Progenitor cell of endocrine pancreas (in vitro differentiated cells): Measurements from ENCODE around the gene LOXL1. TPM values are rescaled to one million over a fixed set of nuclear protein-coding genes. Genes with fewer than 3 reads are reported as not detected.

Experiments used
- DNase-seq: peaks from one replicate; pipeline ENCODE4 v3.0.0; 2021; ENCODE audit warnings: low spot score; ENCODE audit not compliant: unreplicated experiment
- H3K27ac Mint-ChIP-seq: 2 replicates; pipeline ENCODE4 v1.8.0; 2021; ENCODE audit warnings: mild to moderate bottlenecking, moderate library complexity, mixed read lengths
- H3K27me3 Mint-ChIP-seq: 2 replicates; pipeline ENCODE4 v1.8.0; 2021; ENCODE audit warnings: mixed read lengths
- H3K36me3 Mint-ChIP-seq: 2 replicates; pipeline ENCODE4 v1.8.0; 2022; ENCODE audit warnings: mixed read lengths; ENCODE audit not compliant: insufficient read depth
- H3K4me1 Mint-ChIP-seq: 2 replicates; pipeline ENCODE4 v1.8.0; 2021; ENCODE audit warnings: low read depth, mixed read lengths
- H3K4me3 Mint-ChIP-seq: 2 replicates; pipeline ENCODE4 v1.8.0; 2021; ENCODE audit warnings: low read depth, mild to moderate bottlenecking, moderate library complexity, mixed read lengths
- H3K9me3 Mint-ChIP-seq: 2 replicates; pipeline ENCODE4 v1.8.0; 2021; ENCODE audit warnings: low read depth, mixed read lengths
- total RNA-seq: library from RNA; stranded (reverse); gene quantifications from 2 replicates; pipeline ENCODE4 v1.2.1, GENCODE V29; 2021
- TF ChIP-seq, protein P1 (sequence below): fragments of 200-600 bp; sonication (generic); IDR thresholded peaks from one replicate; pipeline ENCODE4 v1.5.0; 2021; ENCODE audit warnings: antibody characterized with exemption, mild to moderate bottlenecking; ENCODE audit not compliant: unreplicated experiment

LOXL1 gene
- total RNA-seq, 1 donor from 2014 or later = 17.4 TPM

DNA sequence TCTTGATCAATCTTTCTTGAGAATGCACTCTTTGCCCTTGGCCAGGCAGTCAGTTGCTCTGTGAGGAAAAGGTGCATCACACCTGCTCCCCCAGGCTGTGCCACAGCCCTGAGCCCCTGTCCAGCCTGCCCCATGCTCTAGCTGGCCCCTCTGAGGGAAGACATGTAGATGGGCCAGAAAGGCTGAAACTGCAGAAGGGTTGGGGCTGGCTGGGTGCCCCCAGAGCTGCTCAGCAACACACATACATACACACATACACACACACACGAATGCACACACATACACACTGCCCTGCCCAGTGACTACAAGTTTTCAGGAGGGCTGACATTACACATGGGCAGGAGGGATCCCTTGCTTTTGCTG is 36.5 kb upstream of the LOXL1 start:
- Mint-ChIP-seq H3K36me3 (no peaks in the 10 kb centered on the region), H3K27me3 (peaks cover 36% of the 10 kb centered on the region), H3K4me3 (no peak overlapping the region), H3K27ac (no peak overlapping the region), H3K4me1 (no peaks in the 10 kb centered on the region), H3K9me3 (peaks cover 3% of the 10 kb centered on the region)
- TF ChIP-seq, protein P1, sequence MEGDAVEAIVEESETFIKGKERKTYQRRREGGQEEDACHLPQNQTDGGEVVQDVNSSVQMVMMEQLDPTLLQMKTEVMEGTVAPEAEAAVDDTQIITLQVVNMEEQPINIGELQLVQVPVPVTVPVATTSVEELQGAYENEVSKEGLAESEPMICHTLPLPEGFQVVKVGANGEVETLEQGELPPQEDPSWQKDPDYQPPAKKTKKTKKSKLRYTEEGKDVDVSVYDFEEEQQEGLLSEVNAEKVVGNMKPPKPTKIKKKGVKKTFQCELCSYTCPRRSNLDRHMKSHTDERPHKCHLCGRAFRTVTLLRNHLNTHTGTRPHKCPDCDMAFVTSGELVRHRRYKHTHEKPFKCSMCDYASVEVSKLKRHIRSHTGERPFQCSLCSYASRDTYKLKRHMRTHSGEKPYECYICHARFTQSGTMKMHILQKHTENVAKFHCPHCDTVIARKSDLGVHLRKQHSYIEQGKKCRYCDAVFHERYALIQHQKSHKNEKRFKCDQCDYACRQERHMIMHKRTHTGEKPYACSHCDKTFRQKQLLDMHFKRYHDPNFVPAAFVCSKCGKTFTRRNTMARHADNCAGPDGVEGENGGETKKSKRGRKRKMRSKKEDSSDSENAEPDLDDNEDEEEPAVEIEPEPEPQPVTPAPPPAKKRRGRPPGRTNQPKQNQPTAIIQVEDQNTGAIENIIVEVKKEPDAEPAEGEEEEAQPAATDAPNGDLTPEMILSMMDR = no peak
- DNase-seq = no peak

DNA sequence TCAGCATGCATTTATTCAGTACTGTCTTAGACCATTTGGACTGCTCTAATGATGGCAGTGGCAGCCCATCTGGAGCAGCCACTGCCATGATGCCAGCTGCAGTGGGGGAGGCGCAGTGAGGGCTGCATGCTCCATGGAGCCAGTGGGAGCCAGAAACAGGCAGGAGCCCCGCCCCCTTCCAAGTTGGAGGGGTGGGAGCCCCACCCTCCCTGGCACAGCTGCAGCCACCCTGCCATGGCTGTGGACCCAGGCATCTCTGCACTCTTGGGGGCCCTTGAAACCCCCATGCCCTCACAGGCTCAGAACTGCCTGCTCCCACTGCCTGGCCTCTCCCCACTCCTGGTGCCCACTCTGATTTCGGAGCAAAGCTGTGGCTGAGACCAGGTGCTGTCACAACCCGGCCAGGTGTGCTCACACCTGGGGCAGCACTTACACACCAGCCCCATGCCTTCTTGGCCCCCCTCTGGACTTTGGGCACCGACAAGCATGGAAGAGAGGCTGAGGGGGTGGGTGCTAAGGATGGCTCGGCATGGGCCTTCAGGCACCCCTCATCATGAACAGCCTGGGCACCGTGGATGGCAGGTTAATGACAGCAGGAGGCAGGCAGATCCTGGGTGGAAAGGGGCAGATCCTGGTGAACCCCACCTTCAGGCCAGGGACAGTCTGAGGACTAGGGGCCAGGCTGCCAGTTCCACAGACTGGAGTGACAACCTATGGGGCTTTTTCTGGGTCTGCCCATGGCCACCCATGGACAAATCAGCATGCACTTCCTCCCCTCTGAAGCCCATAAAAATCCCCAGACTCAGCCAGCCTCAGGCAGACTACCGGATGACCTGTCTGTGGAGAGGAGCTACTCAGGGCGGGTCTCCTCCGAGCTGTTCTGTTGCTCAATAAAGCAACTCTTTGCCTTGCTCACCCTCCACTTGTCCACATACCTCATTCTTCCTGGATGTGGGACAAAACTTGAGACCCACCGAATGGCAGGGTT is 34.6 kb upstream of the LOXL1 start:
- DNase-seq = no peak
- Mint-ChIP-seq H3K27me3 (peaks cover 36% of the 10 kb centered on the region), H3K36me3 (no peaks in the 10 kb centered on the region), H3K4me3 (no peak overlapping the region), H3K9me3 (peaks cover 3% of the 10 kb centered on the region), H3K27ac (no peak overlapping the region), H3K4me1 (no peaks in the 10 kb centered on the region)
- TF ChIP-seq, protein P1 = no peak

DNA sequence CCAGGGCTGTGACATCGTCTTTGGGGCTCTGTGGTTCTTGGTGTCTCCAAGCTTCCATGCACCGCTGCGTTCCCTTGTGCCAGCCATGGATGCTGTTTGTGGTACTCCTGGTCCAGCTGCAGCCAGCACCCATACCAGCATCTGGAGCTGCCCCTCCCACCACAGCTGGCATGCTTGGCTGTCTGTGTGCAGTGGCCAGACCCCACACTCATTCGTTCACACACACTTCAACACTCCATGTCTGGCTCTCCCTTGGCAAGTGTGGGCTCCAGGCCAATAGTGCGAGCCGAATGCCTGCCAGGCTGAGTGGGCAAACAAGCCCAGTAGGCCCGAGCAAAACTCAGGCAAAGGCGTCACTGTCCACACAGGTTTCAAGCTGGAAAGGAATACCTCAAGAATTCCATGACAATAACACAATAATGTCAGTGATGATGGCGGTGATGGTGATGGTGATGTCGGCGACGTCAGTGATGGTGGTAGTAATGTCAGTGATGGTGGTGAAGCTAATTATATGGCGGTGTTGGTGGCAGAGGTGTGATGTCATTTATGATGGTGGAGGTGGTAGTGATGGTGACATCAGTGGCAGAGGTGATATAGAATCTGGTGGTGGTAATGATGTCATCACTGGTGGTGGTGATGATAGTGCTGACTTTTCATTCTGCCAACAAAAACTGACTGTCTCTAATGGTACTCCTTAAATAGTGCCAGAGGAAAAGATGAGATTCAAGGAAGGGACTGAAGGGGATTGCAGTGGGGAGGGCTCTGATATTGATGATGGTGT is 33.6 kb upstream of the LOXL1 start:
- no peak for DNase-seq
- Mint-ChIP-seq H3K9me3 (peaks cover 3% of the 10 kb centered on the region), H3K36me3 (no peaks in the 10 kb centered on the region), H3K27ac (no peak overlapping the region), H3K4me1 (no peaks in the 10 kb centered on the region), H3K4me3 (no peak overlapping the region), H3K27me3 (peaks cover 32% of the 10 kb centered on the region)
- TF ChIP-seq, protein P1 = no peak

DNA sequence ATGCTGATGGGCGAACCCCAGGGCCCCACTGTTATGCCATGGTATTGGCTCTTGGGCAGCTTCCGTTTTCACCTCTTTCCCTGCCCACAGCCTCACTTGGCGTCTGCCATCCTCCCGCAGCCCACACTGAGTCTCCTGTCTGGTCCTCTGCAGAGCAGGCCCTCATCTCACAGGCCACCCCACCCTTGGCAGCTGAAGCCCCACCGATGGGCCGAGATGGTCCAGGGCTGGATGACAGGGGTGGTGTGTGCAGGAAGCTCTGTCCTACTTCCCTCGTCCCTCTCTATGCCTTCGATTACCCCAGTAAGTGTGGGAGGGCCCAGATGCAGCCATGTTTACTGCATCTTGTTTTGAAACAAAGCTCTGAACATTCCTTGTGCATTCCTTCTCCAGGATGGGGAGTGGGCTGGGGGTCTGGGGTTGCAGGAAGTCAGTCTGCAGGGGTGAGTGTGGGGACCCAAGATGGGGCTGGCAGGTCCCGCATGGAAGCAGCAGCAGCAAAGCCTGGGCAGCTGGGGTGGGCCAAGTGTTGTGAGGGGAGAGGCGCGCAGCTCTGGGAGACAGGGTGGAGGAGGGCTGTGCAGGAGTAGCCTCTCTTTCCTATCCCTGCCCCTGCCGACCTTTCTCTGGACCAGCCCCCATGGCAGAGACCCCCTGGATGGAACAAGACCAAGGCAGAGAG is 32.0 kb upstream of the LOXL1 start:
- Mint-ChIP-seq H3K27me3 (peaks cover 21% of the 10 kb centered on the region), H3K4me3 (no peak overlapping the region), H3K36me3 (no peaks in the 10 kb centered on the region), H3K9me3 (peaks cover 3% of the 10 kb centered on the region), H3K27ac (no peak overlapping the region), H3K4me1 (no peaks in the 10 kb centered on the region)
- TF ChIP-seq, protein P1 = no peak
- DNase-seq = no peak
